Osteoblast (primary cell): Measurements from ENCODE around the gene STYXL2. TPM values are rescaled to one million over a fixed set of nuclear protein-coding genes. Genes with fewer than 3 reads are reported as not detected.
A peak's percentile ranks its signal among the peaks of the same experiment; 100 is the strongest.

ENCODE experiments used
- DNase-seq: peaks from one replicate; pipeline ENCODE4 v3.0.0; 2011; ENCODE audit warnings: low spot score, mixed read lengths; ENCODE audit not compliant: insufficient read length; ENCODE audit errors: missing footprints
- H2AFZ ChIP-seq: 2 replicates; pipeline ENCODE4 v1.6.0; 2011; ENCODE audit warnings: mild to moderate bottlenecking, low read length
- H3K27ac ChIP-seq: 2 replicates; pipeline ENCODE4 v1.5.1; 2011; ENCODE audit warnings: mild to moderate bottlenecking, low read depth, low read length, moderate library complexity
- H3K27me3 ChIP-seq: 2 replicates; pipeline ENCODE4 v1.6.0; 2012; ENCODE audit warnings: mild to moderate bottlenecking, control low read depth, inconsistent platforms, low read length, moderate library complexity; ENCODE audit not compliant: insufficient read depth
- H3K36me3 ChIP-seq: 2 replicates; pipeline ENCODE4 v1.5.1; 2011; ENCODE audit warnings: mild to moderate bottlenecking, low read length, control low read depth, moderate library complexity; ENCODE audit not compliant: insufficient read depth
- H3K4me1 ChIP-seq: 2 replicates; pipeline ENCODE4 v1.5.1; 2011; ENCODE audit warnings: mild to moderate bottlenecking, low read length, control low read depth, moderate library complexity; ENCODE audit not compliant: insufficient read depth
- H3K4me2 ChIP-seq: 2 replicates; pipeline ENCODE4 v1.6.0; 2011; ENCODE audit warnings: mild to moderate bottlenecking, low read length; ENCODE audit not compliant: insufficient read depth
- H3K4me3 ChIP-seq: fragments of 200-600 bp; sonication (generic); 3 replicates; pipeline ENCODE4 v1.5.1; 2012; ENCODE audit warnings: mild to moderate bottlenecking, low read length, inconsistent platforms; ENCODE audit not compliant: insufficient read depth
- H3K79me2 ChIP-seq: 2 replicates; pipeline ENCODE4 v1.6.0; 2012; ENCODE audit warnings: mild to moderate bottlenecking, low read length, control low read depth, inconsistent platforms; ENCODE audit not compliant: insufficient read depth
- H3K9me3 ChIP-seq: 2 replicates; pipeline ENCODE4 v1.5.1; 2011; ENCODE audit warnings: low read depth, low read length, control low read depth
- H4K20me1 ChIP-seq: 2 replicates; pipeline ENCODE4 v1.6.0; 2012; ENCODE audit warnings: mild to moderate bottlenecking, low read length, control low read depth; ENCODE audit not compliant: insufficient read depth
- CTCF ChIP-seq: IDR thresholded peaks from 2 replicates; pipeline ENCODE4 v1.5.1; 2011; ENCODE audit warnings: mild to moderate bottlenecking, low read depth, low read length, moderate library complexity; ENCODE audit errors: extremely low read depth
- total RNA-seq: library from RNA; depleted of rRNA; stranded (reverse); fragments of >200 nt; gene quantifications from 2 replicates; pipeline ENCODE4 v1.2.3, GENCODE V29; 2012

The STYXL2 gene
- total RNA-seq, 1 donor = not detected

GRCh38 chr1:167120899-167121298, 27.0 kb downstream of the STYXL2 start:
- peaks cover 3% of the 10 kb centered on the region for H3K27me3 ChIP-seq
- H3K4me3 ChIP-seq = no peak overlapping the region
- no peak for TF ChIP-seq CTCF
- no peak for DNase-seq
- peak overlapping the region; percentile 58 for H3K4me2 ChIP-seq
- no peaks in the 10 kb centered on the region for H3K4me1 ChIP-seq
- no peak overlapping the region for H3K27ac ChIP-seq
- no peaks in the 10 kb centered on the region for H3K9me3 ChIP-seq
- no peak overlapping the region for H2AFZ ChIP-seq
- H4K20me1 ChIP-seq = no peaks in the 10 kb centered on the region
- H3K36me3 ChIP-seq = no peaks in the 10 kb centered on the region
- no peaks in the 10 kb centered on the region for H3K79me2 ChIP-seq

- no peak for DNase-seq
- Histone ChIP-seq H3K27me3 (peaks cover 3% of the 10 kb centered on the region), H3K36me3 (no peaks in the 10 kb centered on the region), H4K20me1 (no peaks in the 10 kb centered on the region), H3K4me1 (no peaks in the 10 kb centered on the region), H3K4me2 (peak overlapping the region; percentile 58), H3K4me3 (peak overlapping the region; percentile 37), H3K9me3 (no peaks in the 10 kb centered on the region), H3K27ac (no peak overlapping the region), H3K79me2 (no peaks in the 10 kb centered on the region), H2AFZ (peak overlapping the region; percentile 65)
- TF ChIP-seq CTCF = no peak
Measured at GRCh38 chr1:167121375-167122120, 27.7 kb downstream of the STYXL2 start.

- no peak for TF ChIP-seq CTCF
- H3K27me3 ChIP-seq = peaks cover 3% of the 10 kb centered on the region
- no peaks in the 10 kb centered on the region for H3K36me3 ChIP-seq
- no peaks in the 10 kb centered on the region for H3K9me3 ChIP-seq
- no peak overlapping the region for H3K27ac ChIP-seq
- H2AFZ ChIP-seq = no peak overlapping the region
- H3K79me2 ChIP-seq = no peaks in the 10 kb centered on the region
- DNase-seq = no peak
- no peaks in the 10 kb centered on the region for H4K20me1 ChIP-seq
- no peak overlapping the region for H3K4me3 ChIP-seq
- H3K4me1 ChIP-seq = no peaks in the 10 kb centered on the region
- H3K4me2 ChIP-seq = no peak overlapping the region
Measured at GRCh38 chr1:167122121-167122480, 28.2 kb downstream of the STYXL2 start.

GRCh38 chr1:167122568-167122967, 28.7 kb downstream of the STYXL2 start:
- peaks cover 3% of the 10 kb centered on the region for H3K27me3 ChIP-seq
- H3K27ac ChIP-seq = no peak overlapping the region
- no peaks in the 10 kb centered on the region for H3K9me3 ChIP-seq
- no peak overlapping the region for H3K4me3 ChIP-seq
- H3K4me2 ChIP-seq = no peak overlapping the region
- no peaks in the 10 kb centered on the region for H3K36me3 ChIP-seq
- H2AFZ ChIP-seq = no peak overlapping the region
- no peak for TF ChIP-seq CTCF
- DNase-seq = no peak
- H3K4me1 ChIP-seq = no peaks in the 10 kb centered on the region
- H4K20me1 ChIP-seq = no peaks in the 10 kb centered on the region
- H3K79me2 ChIP-seq = no peaks in the 10 kb centered on the region
